ENCODE measurements around the gene NRSN2.
"Not testable (repeated sequence)": the region's sequence is repeated elsewhere in the genome, so short reads cannot be mapped to it uniquely, and the experiment has no call there.

The NRSN2 gene

DNA sequence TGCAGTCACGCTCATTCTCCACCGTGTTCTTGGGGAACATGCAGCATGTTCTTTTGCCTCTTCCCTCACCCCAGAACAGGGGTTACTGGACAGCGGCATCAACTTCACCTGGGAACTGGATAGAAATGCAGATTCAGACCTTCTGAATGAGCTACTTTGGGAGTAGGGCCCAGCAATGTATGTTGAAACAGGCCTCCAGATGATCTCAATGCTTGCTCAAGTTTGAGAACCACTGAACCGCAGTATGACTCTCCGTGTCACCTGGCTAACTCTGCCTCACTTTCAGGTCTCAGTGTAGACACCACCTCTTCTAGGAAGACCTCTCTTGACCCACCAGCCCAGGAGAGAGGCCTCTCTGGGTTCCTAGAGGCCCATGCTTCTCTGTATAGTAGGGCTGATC lies 38.5 kb downstream of the NRSN2 start:
- Histone ChIP-seq H3K27ac (replicated peaks) (no peak overlapping the region), H3K27me3 (ENCODE audit: insufficient read depth, poor library complexity, severe bottlenecking) (no peaks in the 10 kb centered on the region), H3K4me3 (replicated peaks; ENCODE audit: insufficient read depth, low read length) (no peak overlapping the region)
- no peak for DNase-seq (ENCODE audit: low read depth in 1 of 2, low spot score in 1 of 2)
- TF ChIP-seq GABPA (IDR thresholded peaks at IDR 0.05; ENCODE audit: low read depth) (no peak), POLR2AphosphoS5 (IDR thresholded peaks at IDR 0.05; ENCODE audit: low read depth) (no peak), SPI1 (IDR thresholded peaks at IDR 0.05; ENCODE audit: borderline replicate concordance, low read depth) (no peak)
- TF ChIP-seq, protein P1, sequence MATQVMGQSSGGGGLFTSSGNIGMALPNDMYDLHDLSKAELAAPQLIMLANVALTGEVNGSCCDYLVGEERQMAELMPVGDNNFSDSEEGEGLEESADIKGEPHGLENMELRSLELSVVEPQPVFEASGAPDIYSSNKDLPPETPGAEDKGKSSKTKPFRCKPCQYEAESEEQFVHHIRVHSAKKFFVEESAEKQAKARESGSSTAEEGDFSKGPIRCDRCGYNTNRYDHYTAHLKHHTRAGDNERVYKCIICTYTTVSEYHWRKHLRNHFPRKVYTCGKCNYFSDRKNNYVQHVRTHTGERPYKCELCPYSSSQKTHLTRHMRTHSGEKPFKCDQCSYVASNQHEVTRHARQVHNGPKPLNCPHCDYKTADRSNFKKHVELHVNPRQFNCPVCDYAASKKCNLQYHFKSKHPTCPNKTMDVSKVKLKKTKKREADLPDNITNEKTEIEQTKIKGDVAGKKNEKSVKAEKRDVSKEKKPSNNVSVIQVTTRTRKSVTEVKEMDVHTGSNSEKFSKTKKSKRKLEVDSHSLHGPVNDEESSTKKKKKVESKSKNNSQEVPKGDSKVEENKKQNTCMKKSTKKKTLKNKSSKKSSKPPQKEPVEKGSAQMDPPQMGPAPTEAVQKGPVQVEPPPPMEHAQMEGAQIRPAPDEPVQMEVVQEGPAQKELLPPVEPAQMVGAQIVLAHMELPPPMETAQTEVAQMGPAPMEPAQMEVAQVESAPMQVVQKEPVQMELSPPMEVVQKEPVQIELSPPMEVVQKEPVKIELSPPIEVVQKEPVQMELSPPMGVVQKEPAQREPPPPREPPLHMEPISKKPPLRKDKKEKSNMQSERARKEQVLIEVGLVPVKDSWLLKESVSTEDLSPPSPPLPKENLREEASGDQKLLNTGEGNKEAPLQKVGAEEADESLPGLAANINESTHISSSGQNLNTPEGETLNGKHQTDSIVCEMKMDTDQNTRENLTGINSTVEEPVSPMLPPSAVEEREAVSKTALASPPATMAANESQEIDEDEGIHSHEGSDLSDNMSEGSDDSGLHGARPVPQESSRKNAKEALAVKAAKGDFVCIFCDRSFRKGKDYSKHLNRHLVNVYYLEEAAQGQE (IDR thresholded peaks at IDR 0.05; ENCODE audit: insufficient replicate concordance, low read depth), result no peak
- TF ChIP-seq, protein P2, sequence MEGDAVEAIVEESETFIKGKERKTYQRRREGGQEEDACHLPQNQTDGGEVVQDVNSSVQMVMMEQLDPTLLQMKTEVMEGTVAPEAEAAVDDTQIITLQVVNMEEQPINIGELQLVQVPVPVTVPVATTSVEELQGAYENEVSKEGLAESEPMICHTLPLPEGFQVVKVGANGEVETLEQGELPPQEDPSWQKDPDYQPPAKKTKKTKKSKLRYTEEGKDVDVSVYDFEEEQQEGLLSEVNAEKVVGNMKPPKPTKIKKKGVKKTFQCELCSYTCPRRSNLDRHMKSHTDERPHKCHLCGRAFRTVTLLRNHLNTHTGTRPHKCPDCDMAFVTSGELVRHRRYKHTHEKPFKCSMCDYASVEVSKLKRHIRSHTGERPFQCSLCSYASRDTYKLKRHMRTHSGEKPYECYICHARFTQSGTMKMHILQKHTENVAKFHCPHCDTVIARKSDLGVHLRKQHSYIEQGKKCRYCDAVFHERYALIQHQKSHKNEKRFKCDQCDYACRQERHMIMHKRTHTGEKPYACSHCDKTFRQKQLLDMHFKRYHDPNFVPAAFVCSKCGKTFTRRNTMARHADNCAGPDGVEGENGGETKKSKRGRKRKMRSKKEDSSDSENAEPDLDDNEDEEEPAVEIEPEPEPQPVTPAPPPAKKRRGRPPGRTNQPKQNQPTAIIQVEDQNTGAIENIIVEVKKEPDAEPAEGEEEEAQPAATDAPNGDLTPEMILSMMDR (IDR thresholded peaks at IDR 0.05; ENCODE audit: insufficient read depth, low read length), result no peak

DNA sequence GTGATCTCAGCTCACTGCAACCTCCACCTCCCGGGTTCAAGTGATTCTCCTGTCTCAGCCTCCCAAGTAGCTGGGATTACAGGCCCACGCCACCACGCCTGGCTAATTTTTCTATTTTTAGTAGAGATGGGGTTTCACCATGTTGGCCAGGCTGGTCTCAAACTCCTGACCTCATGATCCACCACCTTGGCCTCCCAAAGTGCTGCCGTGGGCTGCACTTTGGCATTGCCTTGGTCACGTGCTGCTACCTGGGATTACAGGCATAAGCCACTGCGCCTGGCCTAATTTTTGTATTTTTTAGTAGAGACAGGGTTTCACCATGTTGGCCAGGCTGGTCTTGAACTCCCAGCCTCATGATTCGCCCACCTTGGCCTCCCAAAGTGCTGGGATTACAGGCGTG lies 39.7 kb downstream of the NRSN2 start:
- H3K27ac ChIP-seq (replicated peaks); DNase-seq (ENCODE audit: low read depth in 1 of 2, low spot score in 1 of 2): not testable (repeated sequence)

DNA sequence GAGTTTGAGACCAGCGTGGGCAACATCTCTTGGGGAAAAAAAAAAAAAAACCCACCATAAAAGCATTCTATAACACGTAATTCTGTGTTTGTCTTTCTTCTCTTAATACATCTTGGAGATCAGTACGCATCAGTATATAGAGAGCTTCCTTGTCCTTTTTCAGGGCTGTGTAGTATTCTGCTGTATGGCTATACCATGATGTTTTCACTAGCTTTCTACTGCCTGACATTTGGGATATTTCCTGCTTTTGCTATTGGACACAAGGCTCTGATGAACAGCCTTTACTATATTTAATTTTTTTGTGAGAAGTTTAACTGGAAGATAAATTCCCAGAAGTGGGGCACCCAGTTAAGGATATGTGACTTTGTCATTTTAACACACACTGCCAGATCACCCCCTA lies 40.6 kb downstream of the NRSN2 start:
- Histone ChIP-seq H3K27ac (replicated peaks) (no peak overlapping the region), H3K27me3 (ENCODE audit: insufficient read depth, poor library complexity, severe bottlenecking) (no peaks in the 10 kb centered on the region), H3K4me3 (replicated peaks; ENCODE audit: insufficient read depth, low read length) (no peak overlapping the region)
- no peak for TF ChIP-seq POLR2AphosphoS5 (IDR thresholded peaks at IDR 0.05; ENCODE audit: low read depth)
- no peak for DNase-seq (ENCODE audit: low read depth in 1 of 2, low spot score in 1 of 2)

More for the DNA sequence above, 39.7 kb downstream of the NRSN2 start:
- H3K27me3 ChIP-seq (ENCODE audit: insufficient read depth, poor library complexity, severe bottlenecking); H3K4me3 ChIP-seq (replicated peaks; ENCODE audit: insufficient read depth, low read length): not testable (repeated sequence)

DNA sequence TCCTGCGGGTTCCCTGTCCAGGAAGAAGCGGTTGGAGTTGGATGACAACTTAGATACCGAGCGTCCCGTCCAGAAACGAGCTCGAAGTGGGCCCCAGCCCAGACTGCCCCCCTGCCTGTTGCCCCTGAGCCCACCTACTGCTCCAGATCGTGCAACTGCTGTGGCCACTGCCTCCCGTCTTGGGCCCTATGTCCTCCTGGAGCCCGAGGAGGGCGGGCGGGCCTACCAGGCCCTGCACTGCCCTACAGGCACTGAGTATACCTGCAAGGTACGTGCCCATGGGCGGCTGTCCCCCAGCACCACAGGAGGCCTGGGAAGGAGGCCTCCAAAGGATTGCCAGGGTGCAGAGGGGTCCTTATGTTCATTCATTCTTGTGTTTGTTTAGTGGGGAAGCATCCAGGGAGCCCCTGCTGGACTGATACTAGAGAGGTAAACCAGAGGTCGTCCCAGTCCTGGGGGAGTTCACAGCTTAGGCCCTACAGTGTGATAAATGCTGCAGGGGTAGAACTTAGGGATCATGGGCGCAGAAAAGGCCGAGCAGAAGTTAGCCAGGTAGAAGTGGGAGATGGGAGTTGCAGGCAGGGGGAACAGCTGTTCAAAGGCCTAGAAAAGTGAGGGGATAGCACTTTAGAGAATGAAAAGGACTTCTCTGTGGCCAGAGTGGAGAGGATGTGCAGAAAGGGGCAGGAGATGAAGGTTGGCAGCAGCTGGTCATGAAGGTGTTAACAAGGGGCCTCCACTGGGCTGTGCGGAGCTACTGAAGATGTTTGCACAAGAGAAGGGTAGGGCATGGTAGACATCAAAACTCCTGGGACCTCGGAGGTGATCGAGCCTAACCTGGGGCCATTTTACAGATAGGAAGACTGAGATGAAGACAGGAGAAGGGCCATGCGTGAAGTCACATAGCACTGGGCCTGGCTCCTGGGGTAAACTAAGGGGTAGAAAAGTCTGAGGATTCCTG lies 41.4 kb downstream of the NRSN2 start:
- Histone ChIP-seq H3K27ac (replicated peaks) (no peak overlapping the region), H3K4me3 (replicated peaks; ENCODE audit: insufficient read depth, low read length) (no peak overlapping the region), H3K27me3 (ENCODE audit: insufficient read depth, poor library complexity, severe bottlenecking) (no peaks in the 10 kb centered on the region)
- DNase-seq (ENCODE audit: low read depth in 1 of 2, low spot score in 1 of 2), result no peak
- no peak for TF ChIP-seq GABPA (IDR thresholded peaks at IDR 0.05; ENCODE audit: low read depth)
- TF ChIP-seq POLR2AphosphoS5 (IDR thresholded peaks at IDR 0.05; ENCODE audit: low read depth), result no peak
- no peak for TF ChIP-seq SPI1 (IDR thresholded peaks at IDR 0.05; ENCODE audit: borderline replicate concordance, low read depth)
- TF ChIP-seq, protein P1 (IDR thresholded peaks at IDR 0.05; ENCODE audit: insufficient replicate concordance, low read depth), result no peak
- TF ChIP-seq, protein P2 (IDR thresholded peaks at IDR 0.05; ENCODE audit: insufficient read depth, low read length), result no peak
